CD4-positive, CD25-positive, alpha-beta regulatory T cell (primary cell): ENCODE measurements around the gene TPI1. TPM values are rescaled to one million over a fixed set of nuclear protein-coding genes. Genes with fewer than 3 reads are reported as not detected.

Experiments
- ATAC-seq, 2 donors: fragments of 150-1000 bp; cut with Tn5 transposase; one replicate each; pipeline ENCODE4 v1.10.0; 2021; ENCODE audit warnings: low read depth in 2 of 2, moderate number of reproducible peaks in 2 of 2, moderate library complexity in 1 of 2
- DNase-seq, 3 donors: peaks; one replicate each; pipeline versions ENCODE4 v3.0.0 to v3.0.0-alpha.2; 2012 to 2022; ENCODE audit warnings: mixed read lengths in 1 of 3
- H3K27ac ChIP-seq: one replicate; pipeline ENCODE4 v1.7.0; 2013; ENCODE audit warnings: mild to moderate bottlenecking, low read length; ENCODE audit not compliant: insufficient read depth, poor library complexity, severe bottlenecking
- H3K27me3 ChIP-seq: one replicate; pipeline ENCODE4 v1.7.0; 2013; ENCODE audit warnings: low read length; ENCODE audit not compliant: control insufficient read depth, insufficient read depth
- H3K36me3 ChIP-seq: one replicate; pipeline ENCODE4 v1.7.0; 2013; ENCODE audit warnings: mild to moderate bottlenecking, low read length, moderate library complexity; ENCODE audit not compliant: control insufficient read depth, insufficient read depth
- H3K4me1 ChIP-seq: 2 replicates; pipeline ENCODE4 v1.7.0; 2013; ENCODE audit warnings: mild to moderate bottlenecking, low read length; ENCODE audit not compliant: insufficient read depth, control insufficient read depth, poor library complexity, severe bottlenecking
- H3K4me3 ChIP-seq: one replicate; pipeline ENCODE4 v1.7.0; 2013; ENCODE audit warnings: low read depth, mild to moderate bottlenecking, low read length, moderate library complexity
- H3K9me3 ChIP-seq, 2 experiments: 1 replicate in 1 of 2; 2 replicates in 1 of 2; pipeline ENCODE4 v1.7.0; 2013; ENCODE audit warnings: low read length in 2 of 2, mild to moderate bottlenecking in 1 of 2, moderate library complexity in 1 of 2; ENCODE audit not compliant: control insufficient read depth in 2 of 2
- H3K27ac Mint-ChIP-seq, 3 donors: one replicate each; pipeline ENCODE4 v1.8.0; 2020 to 2022; ENCODE audit warnings: mild to moderate bottlenecking in 3 of 3, mixed read lengths in 3 of 3, moderate library complexity in 2 of 3
- H3K27me3 Mint-ChIP-seq: one replicate; pipeline ENCODE4 v1.8.0; 2022; ENCODE audit warnings: mild to moderate bottlenecking, mixed read lengths
- H3K36me3 Mint-ChIP-seq: one replicate; pipeline ENCODE4 v1.8.0; 2020; ENCODE audit warnings: mixed read lengths
- H3K4me1 Mint-ChIP-seq, 4 donors: one replicate each; pipeline ENCODE4 v1.8.0; 2020 to 2022; ENCODE audit warnings: mixed read lengths in 4 of 4, mild to moderate bottlenecking in 1 of 4
- H3K4me3 Mint-ChIP-seq, 4 donors: one replicate each; pipeline ENCODE4 v1.8.0; 2020 to 2022; ENCODE audit warnings: mild to moderate bottlenecking in 4 of 4, mixed read lengths in 4 of 4, moderate library complexity in 3 of 4
- H3K9me3 Mint-ChIP-seq, 7 donors: one replicate each; pipeline ENCODE4 v1.8.0; 2020 to 2022; ENCODE audit warnings: mixed read lengths in 7 of 7, mild to moderate bottlenecking in 3 of 7, moderate library complexity in 2 of 7
- polyA plus RNA-seq, 4 donors: library from polyadenylated mRNA; unstranded; fragments of 300-500 nt; fragmentation: Illumina TruSeq; gene quantifications; one replicate each; pipeline ENCODE4 v1.2.3, GENCODE V29; 2021
- total RNA-seq: library from RNA; stranded (reverse); gene quantifications from one replicate; pipeline ENCODE4 v1.2.3, GENCODE V29; 2022

Gene TPI1
- total and polyA plus RNA-seq, 5 donors from 2014 or later, result 153 to 633 (median 512) TPM

DNA sequence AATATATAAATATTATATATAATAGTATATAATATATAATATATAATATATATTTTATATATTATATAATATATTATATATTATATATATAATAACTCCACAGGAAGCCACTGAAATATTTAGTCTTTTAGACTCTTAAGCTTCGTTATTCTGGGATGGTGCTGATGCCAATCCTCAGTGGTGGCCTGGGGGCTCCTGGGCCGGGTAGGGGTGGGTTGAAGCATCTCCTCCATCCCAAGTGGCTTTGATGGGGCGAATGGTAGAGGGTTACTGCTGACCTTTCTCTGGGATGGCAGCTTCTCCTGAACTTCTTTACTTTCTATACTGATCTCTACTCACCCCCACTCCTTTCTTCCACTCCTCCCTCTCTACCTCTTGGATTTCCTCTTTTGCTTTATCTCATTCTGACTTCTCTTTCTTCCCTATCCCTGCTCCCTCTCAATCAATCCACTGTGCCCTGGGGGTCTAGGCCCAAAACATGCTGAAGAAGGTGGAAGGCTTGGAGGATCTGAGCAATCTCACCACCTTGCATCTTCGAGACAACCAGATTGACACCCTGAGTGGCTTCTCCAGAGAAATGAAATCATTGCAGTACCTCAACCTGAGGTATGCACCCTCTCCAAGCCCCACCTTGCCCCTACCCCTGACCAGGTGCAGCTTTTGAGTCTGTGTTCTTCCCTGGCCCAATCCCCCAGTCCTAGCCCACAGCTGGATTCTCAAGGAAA is 42.3 kb downstream of the TPI1 start:
- peak overlapping the region in 2 of 4 donors; percentile 62 to 63 for H3K4me3 Mint-ChIP-seq
- peaks cover 20% of the 10 kb centered on the region for H3K4me1 ChIP-seq
- H3K36me3 ChIP-seq, result no peaks in the 10 kb centered on the region
- DNase-seq, result no peak
- no peaks in the 10 kb centered on the region for H3K9me3 Mint-ChIP-seq
- peaks cover 0 to 15% (median 11%) of the 10 kb centered on the region in 4 donors for H3K4me1 Mint-ChIP-seq
- no peak overlapping the region for H3K27ac ChIP-seq
- H3K27me3 Mint-ChIP-seq, result no peaks in the 10 kb centered on the region
- no peak overlapping the region for H3K27ac Mint-ChIP-seq
- no peaks in the 10 kb centered on the region for H3K27me3 ChIP-seq
- no peaks in the 10 kb centered on the region for H3K9me3 ChIP-seq
- no peak for ATAC-seq
- H3K4me3 ChIP-seq, result no peak overlapping the region
- no peaks in the 10 kb centered on the region for H3K36me3 Mint-ChIP-seq

DNA sequence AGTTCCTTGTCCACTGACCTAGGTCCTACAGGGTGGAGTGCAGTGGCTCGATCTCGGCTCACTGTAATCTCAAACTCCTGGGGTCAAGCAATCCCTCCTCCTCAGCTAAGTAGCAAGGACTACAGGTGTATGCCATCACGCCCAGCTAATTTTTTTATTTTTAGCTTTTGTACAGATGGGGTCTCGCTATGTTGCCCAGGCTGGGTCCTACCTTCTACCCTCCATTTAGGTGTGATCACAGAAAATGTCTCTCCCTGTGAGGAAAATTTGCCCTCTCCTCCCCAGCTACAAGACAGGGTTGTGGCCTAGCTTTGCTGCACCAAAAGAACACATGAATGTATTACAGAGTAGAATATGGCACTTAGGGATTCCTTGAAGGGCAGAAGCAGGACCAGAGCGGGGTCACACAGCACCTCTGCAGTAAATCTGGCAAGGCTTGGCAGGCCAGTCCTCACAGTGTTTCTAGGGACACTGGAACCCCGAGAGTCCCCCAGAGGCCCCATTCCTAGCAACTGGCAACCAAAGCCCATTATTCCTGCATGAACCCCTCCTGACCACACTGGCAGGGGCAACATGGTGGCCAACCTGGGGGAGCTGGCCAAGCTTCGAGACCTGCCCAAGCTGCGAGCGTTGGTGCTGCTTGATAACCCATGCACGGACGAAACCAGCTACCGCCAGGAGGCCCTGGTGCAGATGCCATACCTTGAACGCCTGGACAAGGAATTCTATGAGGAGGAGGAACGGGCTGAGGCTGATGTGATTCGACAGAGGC is 45.0 kb downstream of the TPI1 start:
- no peaks in the 10 kb centered on the region for H3K9me3 Mint-ChIP-seq
- H3K27me3 Mint-ChIP-seq, result no peaks in the 10 kb centered on the region
- Histone ChIP-seq H3K4me3 (no peak overlapping the region), H3K36me3 (peaks cover 11% of the 10 kb centered on the region), H3K4me1 (peaks cover 28% of the 10 kb centered on the region), H3K27me3 (no peaks in the 10 kb centered on the region), H3K27ac (no peak overlapping the region), H3K9me3 (no peaks in the 10 kb centered on the region)
- peaks cover 3% of the 10 kb centered on the region for H3K36me3 Mint-ChIP-seq
- DNase-seq, result no peak
- H3K27ac Mint-ChIP-seq, result peak overlapping the region in 2 of 3 donors; percentile 91
- H3K4me1 Mint-ChIP-seq, result peaks cover 0 to 40% (median 25%) of the 10 kb centered on the region in 4 donors
- peak overlapping the region; percentile 38 to 89 (median 58) for H3K4me3 Mint-ChIP-seq
- no peak for ATAC-seq

DNA sequence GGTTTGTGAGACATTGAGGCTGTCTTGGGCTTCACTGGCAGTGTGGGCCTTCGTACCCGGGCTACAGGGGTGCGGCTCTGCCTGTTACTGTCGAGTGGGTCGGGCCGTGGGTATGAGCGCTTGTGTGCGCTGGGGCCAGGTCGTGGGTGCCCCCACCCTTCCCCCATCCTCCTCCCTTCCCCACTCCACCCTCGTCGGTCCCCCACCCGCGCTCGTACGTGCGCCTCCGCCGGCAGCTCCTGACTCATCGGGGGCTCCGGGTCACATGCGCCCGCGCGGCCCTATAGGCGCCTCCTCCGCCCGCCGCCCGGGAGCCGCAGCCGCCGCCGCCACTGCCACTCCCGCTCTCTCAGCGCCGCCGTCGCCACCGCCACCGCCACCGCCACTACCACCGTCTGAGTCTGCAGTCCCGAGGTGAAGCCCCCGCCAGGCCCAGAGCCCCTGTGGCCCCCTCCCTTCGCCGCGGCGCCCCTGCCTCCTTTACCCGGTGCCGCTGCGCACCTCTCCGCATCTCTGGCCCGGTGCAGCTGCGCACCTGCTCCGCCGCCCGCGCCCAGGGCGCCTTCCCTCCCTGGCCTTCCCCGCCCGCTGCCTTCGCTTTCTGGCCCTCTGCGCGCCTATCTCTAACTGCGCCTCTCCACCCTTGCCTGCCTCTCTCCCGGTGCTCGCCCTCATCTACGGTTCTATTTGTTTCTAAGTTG is 47.1 kb downstream of the TPI1 start, which contains the start of gene ENO2:
TSS of gene ENO2 (plus strand) at position 335 of the 701 bp plus-strand sequence. CDS start 1,253 bp downstream, outside the sequence.
- H3K27ac Mint-ChIP-seq, result peak within 1 kb of the TSS; percentile 86 to 97 (median 96)
- H3K27me3 ChIP-seq, result no peaks in the 10 kb centered on the region
- H3K27ac ChIP-seq, result peak within 1 kb of the TSS; percentile 81
- peaks cover 0 to 43% (median 27%) of the 10 kb centered on the region in 4 donors for H3K4me1 Mint-ChIP-seq
- H3K36me3 ChIP-seq, result peaks cover 19% of the 10 kb centered on the region
- peak; percentile 81 to 87 (median 84) for DNase-seq
- H3K27me3 Mint-ChIP-seq, result no peaks in the 10 kb centered on the region
- ATAC-seq, result peak; percentile 94 to 97
- H3K4me1 ChIP-seq, result peaks cover 28% of the 10 kb centered on the region
- peak within 1 kb of the TSS; percentile 68 for H3K4me3 ChIP-seq
- H3K4me3 Mint-ChIP-seq, result peak within 1 kb of the TSS; percentile 89 to 99 (median 94)
- no peaks in the 10 kb centered on the region for H3K9me3 Mint-ChIP-seq
- H3K36me3 Mint-ChIP-seq, result peaks cover 13% of the 10 kb centered on the region
- H3K9me3 ChIP-seq, result no peaks in the 10 kb centered on the region

DNA sequence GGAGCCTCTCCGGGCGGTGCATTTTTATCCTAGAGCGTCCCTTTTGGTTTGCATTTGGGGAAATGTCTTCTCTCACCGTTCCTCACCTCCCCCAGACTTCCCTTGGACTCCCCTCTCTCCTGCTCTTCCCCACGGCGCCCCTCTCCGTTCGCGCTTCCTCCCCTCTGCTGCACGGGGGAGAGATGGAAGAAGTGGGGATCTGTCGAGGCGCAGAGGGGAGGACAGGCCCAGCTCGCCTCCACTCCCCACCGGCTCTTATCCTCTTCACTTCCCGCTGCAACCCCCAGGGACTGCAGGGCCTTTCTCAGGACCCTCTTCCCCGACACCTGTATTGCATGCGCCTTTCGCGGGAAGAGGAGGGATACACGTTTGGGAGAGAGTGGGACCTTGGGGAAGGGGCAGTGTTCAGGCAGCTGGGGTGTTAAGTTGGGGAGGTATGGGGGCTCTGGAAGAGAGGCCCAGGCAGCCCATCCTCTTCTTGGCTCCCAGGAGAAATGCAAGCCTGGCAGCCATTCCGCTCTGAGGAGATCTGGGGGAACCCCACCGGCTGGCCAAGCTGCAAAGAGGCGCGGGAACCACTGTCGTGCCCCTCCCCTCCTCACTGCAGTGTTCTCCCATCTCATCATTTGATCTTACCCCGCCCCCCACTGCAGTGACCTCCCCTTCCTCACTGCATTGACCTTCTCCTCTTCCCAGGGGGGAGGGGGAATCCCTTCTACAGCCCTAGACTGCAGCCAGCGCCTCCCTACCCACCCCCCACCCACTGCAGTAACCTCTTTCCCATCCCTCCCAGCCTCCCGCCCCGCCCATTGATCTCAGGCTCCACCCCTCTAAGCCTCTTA is 47.8 kb downstream of the TPI1 start:
- Histone ChIP-seq H3K9me3 (no peaks in the 10 kb centered on the region), H3K4me3 (peak overlapping the region; percentile 68), H3K27ac (peak overlapping the region; percentile 81), H3K36me3 (peaks cover 21% of the 10 kb centered on the region), H3K27me3 (no peaks in the 10 kb centered on the region), H3K4me1 (peaks cover 28% of the 10 kb centered on the region)
- Mint-ChIP-seq H3K27me3 (no peaks in the 10 kb centered on the region), H3K4me3 (peak overlapping the region; percentile 89 to 99 (median 94)), H3K36me3 (peaks cover 20% of the 10 kb centered on the region), H3K27ac (peak overlapping the region; percentile 82 to 97 (median 96)), H3K4me1 (peaks cover 0 to 48% (median 26%) of the 10 kb centered on the region in 4 donors), H3K9me3 (no peaks in the 10 kb centered on the region)
- ATAC-seq (no peak), DNase-seq (peak in 1 of 3 donors; percentile 23)

DNA sequence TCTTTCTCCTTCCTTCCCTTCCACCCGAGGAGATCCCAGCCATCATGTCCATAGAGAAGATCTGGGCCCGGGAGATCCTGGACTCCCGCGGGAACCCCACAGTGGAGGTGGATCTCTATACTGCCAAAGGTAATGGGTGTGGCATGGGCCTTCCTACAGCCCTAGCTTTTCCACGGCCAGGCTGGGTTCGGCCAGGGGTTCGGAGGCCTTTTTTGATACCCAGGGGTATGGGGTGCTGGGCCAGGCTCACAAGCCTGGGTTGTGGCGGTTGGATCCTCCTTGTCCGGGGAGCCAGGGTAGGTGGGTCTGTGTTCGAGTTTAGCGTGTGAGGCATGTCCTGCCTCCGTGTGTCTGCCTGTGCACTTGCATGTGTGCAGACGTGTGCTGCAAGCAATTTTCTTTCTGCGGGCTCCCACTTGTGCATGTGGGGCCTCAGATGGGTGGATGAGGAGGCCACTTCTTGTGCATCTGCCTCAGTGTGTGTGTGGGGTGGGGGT is 48.5 kb downstream of the TPI1 start:
- Mint-ChIP-seq H3K4me3 (peak overlapping the region; percentile 76 to 99 (median 88)), H3K27ac (peak overlapping the region in 2 of 3 donors; percentile 14 to 86), H3K4me1 (peaks cover 0 to 48% (median 26%) of the 10 kb centered on the region in 4 donors), H3K9me3 (no peaks in the 10 kb centered on the region), H3K36me3 (peaks cover 20% of the 10 kb centered on the region), H3K27me3 (no peaks in the 10 kb centered on the region)
- no peaks in the 10 kb centered on the region for H3K9me3 ChIP-seq
- H3K4me3 ChIP-seq, result no peak overlapping the region
- peak overlapping the region; percentile 81 for H3K27ac ChIP-seq
- peaks cover 21% of the 10 kb centered on the region for H3K36me3 ChIP-seq
- DNase-seq (no peak), ATAC-seq (no peak)
- no peaks in the 10 kb centered on the region for H3K27me3 ChIP-seq
- peaks cover 28% of the 10 kb centered on the region for H3K4me1 ChIP-seq

DNA sequence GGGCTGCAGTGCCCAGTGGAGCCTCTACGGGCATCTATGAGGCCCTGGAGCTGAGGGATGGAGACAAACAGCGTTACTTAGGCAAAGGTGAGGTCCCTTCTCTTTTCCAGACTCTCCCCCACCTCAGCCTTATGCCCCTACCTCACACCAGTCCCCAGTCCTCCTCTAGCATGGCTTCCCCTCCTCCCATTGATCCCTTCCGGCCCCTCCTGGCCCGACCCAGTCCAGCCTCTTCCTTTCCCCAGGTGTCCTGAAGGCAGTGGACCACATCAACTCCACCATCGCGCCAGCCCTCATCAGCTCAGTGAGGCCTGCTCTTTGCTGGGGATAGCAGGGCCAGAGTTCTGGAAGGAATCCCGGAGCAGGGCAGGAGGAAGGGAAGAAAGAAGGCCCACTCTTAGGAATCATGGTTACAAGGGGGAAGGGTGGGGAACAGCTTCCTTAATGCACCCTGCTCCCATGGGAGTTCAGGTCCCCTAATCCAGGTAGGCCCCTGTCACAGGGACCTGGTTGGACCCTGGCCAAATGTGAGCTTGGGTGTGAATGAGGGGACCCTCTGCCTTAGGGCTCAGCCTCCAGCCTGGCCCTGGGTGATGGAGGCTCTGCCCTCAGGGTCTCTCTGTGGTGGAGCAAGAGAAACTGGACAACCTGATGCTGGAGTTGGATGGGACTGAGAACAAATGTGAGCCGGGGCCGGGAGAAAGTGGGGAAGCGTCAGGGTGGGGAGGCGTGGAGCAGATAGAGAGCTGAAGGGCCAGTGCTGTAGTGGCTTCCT is 49.3 kb downstream of the TPI1 start:
- Mint-ChIP-seq H3K4me3 (peak overlapping the region; percentile 76 to 99 (median 88)), H3K9me3 (no peaks in the 10 kb centered on the region), H3K27me3 (no peaks in the 10 kb centered on the region), H3K27ac (peak overlapping the region in 2 of 3 donors; percentile 79 to 86), H3K36me3 (peaks cover 20% of the 10 kb centered on the region), H3K4me1 (peaks cover 0 to 48% (median 26%) of the 10 kb centered on the region in 4 donors)
- Histone ChIP-seq H3K9me3 (no peaks in the 10 kb centered on the region), H3K4me1 (peaks cover 28% of the 10 kb centered on the region), H3K36me3 (peaks cover 28% of the 10 kb centered on the region), H3K27me3 (no peaks in the 10 kb centered on the region), H3K27ac (peak overlapping the region; percentile 8), H3K4me3 (no peak overlapping the region)
- no peak for ATAC-seq
- DNase-seq, result no peak
